GF-D8 (cell line): ENCODE data around the gene HOXA10.

ENCODE experiments used
- DNase-seq: peaks from one replicate; lab custom pipeline; 2025; lab: John Stamatoyannopoulos, UW

The HOXA10 gene

DNA sequence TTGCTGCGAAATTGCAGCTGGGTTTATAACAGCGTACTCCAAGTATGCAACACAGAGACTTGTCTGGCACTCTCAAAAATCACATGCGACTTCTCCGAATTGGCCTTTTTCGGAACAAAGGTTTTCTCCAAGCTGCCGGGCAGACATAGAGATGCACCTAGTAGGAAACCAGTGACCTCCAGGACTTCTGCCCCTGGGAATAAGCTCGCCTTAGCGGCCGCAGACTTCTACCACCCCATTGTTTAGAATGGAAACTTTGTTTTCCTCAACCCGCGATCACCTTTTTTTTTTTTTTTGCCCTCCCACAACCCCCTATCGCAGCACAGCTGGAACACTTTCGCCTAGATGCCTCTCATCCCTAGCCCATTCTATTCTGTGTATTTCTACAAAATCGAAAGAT is 4.9 kb upstream of the HOXA10 start:
- DNase-seq, result no peak

DNA sequence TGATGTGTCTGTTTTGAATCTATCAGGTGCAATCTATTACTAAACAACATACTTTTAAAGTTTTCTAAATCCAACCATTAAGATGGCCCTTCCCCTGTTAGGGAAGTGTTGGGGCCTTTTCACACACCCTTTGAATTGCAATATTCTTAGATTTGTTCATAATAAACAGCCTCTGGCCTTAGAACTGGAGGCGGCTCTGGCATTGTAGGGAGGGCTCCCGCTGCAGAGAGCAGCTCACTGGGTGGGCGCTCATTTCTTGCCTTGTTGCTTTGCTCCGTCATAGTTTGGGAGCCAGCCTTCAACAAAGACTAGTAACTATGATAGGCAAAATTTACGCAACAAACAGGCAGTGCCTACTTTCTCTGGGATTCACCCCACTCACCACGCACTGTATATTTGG is 4.2 kb upstream of the HOXA10 start:
- DNase-seq, result no peak

DNA sequence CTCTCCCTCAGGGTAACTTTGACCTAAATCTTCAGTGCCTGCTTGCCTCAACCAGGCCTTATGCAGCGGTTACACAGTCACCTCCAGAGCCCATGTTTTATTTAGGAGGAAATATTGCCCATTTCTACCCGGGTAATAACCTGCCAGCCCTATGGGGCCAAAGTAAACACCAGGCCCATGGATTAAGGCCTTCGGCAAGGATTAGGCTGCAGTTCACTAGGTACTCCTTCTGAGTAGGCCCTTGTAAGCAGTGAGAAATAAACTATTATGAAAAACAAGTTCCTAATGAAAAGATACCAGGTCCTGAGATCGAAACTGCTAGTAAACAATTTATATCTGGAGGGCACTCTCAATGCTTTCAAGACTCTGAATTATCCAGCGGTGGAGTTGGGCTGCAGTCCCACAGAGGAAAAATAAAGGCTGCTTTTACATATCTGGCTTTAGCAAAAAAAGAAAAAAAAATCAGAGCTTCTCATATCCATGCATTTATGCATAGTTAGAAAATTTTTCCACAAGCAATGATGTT is 3.7 kb upstream of the HOXA10 start:
- DNase-seq, result no peak

DNA sequence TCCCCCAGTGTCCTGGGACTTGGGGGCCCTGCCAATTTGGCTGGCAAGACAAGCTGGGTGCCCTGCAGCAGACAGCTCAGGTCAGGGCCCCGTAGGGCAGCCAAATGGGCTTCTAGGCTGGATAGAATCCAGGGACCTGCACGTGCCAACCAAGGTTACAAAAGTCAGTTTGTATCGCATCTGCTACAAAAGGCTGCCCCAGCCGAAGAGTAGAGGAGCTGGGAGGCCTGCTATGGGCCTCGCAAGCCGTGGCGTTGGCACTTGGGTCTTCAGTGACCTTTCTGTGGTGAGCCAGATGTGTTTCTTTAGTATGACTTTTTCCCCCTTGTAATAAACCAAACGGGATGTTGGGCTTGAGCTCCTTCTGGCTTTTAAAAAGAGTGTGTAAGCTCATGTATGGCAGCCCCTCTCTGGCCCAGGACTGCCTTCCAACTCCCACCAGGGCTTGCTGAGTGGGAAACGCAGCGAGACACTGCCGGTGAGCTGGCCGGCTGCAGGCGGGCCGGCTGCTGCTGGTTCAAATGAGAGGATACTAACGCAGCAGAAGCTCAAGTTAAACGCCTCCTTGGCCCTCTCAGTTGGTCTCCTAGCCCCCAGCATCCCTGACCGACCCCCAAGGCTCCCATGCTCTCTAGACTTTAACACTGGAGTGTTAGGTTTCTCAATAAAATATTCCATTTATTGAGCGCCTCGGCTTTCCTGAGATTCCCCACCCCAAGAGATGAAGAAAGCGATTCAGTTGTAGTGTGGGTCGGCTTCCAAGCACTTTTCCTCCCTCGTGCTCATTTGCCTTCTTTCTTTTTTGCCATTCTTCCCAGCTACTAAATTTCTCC is 3.1 kb upstream of the HOXA10 start:
- DNase-seq, result no peak

DNA sequence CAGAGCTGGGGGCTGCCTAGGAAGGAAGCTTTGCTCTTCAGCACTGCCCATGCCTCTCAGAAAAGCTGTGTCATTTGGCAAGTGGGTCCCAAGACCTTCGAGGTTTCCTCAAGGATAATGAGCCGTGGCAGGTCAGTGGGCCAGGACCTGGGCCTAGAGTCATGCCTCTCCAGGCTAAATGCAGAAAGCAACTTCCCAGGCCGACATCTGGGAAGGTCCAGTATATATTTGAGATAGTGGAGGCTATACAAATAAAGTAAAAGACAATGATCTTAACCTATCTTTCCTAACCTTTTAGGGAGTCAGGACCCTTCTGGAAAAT is 2.4 kb upstream of the HOXA10 start:
- no peak for DNase-seq

DNA sequence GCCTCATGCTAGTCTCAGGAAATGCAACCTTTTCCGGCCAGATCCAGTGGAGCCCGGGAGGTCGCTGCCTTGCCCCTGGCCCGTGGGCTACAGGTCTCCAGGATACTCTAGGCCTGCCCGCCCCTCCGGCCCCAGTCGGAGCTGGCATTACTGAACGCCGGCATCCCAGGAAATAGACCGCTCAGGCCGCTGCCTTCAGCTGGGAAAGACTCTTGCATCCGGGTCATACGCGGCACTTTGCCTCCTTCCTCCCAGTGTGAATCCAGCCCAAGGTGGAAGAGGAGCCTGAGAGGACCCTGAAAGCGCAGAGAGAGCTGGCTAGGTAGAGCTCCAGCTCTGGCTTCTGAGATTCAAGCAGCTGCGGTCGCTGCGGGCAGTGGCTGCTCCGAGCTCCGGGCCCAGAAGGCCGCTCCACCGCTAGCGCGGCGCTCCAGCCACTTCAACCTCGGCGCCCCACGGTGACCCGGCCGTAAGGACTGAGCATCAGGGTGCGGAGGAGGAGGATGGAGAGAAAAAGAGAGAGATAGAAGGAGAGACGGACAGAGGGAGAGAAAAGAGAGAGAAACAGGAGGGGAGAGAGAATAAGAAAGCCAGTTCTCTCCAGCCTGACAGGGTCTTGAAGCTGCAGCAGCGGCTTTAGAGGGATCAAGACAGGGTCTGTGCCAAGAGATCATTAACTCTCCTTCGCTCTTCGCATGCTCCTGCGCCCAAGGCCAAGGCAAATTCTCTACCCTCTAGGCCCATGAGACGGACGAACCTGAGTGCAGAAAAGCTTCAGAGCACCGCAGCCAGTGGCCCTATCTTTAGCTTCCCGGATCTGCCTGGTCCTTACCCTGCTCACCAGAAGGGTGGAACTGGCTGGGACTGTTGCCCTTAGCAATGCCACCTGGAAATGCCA is 1.8 kb upstream of the HOXA10 start:
- no peak for DNase-seq

DNA sequence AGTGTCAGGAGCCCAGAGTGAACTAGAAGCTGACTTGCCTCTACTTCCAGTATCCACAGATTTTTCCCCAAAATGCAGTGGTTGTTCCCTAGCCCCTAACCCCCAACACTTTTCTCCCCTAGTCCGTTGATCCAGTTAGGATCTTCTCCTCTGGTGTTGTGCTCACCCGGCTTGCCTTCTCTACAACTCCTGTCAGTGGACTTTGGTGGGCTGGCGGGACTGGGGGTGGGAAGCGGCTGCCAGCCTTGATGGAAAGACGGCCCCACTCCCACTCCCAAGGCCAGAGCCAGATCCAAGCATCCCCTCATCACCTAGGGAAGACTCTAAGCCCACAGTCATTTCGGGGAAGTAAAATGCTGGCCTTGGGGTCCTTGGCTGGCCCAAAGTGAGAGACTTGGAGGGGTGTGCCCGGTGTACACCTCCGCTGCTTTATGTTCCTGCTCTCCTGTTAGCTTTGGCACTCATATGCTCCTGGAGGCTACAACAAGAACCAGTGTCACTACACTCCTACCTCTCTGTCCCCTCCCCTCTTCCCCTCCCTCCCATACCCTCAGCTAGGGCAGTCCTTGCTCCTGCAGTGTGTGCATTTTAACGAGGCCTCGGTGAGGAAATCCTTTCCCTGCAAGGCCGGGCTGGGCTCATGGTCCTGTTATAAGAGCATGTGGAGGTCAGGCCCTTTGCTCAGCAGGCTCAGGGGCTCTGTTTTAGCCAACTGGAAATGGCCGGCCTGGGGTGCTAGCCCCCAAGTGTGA is 930 bp upstream of the HOXA10 start:
- DNase-seq, result peak; percentile 84

DNA sequence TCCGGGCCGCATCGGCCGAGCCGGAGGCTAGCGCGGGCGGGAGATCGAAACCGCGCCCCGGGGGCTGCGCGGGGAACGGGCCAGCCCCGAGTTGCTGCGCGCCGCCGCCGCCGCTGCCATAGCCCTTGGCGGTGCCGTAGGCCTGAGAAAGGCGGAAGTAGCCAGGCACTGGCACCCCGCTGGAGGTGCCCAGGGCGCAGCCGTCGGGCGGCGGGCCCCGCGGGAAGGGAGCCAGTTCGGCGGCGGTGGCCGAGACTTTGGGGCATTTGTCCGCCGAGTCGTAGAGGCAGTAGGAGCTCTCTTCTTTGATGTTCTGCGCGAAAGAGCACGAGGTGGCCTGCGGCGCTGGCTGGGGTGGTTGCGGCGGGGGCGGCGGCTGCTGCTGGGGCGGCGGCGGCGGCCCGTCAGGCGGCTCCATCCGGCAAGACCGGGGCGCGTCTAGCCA is 587 bp downstream of the HOXA10 start:
- no peak for DNase-seq

DNA sequence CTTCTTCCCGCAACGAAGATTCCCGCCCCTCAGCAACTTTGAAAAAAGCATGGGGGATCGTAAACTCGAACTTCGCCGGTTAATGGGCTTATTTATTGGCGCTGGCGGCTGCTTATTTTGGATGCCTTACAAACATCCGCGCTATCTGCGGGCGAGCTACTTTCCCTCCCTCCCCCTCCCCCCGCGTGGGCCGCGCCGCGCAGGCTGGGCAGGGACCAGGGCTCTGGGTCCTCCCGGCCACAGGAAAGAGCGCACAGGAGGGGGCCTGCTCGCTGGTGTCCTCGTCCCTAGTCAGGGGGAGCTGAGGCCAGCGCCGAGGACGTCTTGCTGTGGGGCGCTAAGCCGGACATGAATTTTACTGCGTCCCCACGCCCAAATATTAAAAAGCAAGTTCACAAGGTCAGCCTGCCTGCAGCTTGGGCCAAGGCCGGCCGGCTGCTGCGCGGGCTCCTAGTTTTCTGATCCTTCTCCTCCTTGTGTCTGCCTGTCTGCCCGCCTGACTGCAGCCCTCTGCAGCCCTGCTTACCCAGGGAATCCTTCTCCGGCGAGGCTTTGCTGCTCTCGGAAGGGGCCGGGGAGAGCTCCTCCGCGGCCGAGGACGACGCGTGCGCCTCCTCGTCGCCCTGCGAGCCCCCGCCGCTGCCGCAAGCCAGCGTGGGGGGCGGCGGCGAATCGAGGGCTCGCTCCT is 1.2 kb downstream of the HOXA10 start:
- DNase-seq, result no peak

DNA sequence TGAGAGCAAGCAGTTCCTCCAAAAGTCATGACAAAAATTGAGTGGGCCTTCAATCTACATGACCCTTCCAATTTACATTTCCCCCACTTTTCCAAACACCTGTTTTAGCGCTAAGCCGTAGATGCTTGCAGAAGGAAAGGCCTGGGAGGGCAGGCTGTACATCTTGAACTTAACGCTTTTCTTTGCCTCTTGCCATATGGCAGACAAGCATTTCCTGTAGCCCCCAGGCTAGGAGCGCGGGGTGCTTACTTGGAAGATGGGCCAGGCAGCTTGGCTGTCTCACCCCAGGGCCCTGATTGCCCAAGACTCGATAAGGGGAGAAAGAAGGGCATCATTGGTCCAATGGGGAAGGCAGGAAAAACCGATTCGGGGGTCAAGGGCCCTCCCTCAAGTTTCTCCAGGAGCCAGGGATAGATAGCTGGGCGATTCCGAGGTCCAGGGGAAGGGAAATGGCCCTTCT is 1.8 kb downstream of the HOXA10 start:
- no peak for DNase-seq

DNA sequence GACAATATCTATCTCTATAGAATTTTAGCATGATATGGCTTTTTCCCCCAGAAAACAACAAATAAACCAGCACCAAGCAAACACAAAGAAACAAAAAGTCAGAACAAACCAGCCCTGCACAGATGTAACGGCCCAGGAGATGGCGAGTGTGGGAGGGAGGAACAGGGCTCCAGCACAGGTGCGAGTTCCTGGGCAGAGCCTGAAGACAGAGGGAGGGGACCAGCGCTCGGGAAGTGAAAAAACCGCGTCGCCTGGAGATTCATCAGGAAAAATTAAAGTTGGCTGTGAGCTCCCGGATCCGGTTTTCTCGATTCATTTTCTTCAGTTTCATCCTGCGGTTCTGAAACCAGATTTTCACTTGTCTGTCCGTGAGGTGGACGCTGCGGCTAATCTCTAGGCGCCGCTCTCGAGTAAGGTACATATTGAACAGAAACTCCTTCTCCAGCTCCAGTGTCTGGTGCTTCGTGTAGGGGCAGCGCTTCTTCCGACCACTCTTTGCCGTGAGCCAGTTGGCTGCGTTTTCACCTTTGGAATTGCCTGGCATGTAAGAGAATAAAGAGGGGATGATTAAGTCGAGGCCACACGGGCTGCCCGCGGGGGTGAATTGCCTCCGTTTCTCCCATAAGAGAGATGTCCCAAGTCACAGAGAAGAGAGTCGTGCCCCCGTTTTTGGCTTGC is 2.3 kb downstream of the HOXA10 start:
- no peak for DNase-seq

DNA sequence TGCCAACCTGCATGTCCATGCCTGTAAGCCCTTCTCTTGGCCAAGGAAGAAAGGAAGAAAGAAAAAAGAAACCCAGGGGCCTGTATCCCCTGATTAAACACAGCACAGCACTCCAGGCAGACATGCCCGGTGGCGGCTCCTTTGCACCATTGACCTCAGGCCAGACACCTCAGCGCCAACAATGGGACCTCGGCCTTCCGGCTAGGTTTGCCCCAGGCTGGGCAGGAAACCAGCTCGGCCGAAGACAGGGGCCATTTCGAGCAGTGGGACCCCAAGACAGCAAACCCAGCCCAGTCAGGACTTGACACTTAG is 2.8 kb downstream of the HOXA10 start:
- DNase-seq, result no peak

DNA sequence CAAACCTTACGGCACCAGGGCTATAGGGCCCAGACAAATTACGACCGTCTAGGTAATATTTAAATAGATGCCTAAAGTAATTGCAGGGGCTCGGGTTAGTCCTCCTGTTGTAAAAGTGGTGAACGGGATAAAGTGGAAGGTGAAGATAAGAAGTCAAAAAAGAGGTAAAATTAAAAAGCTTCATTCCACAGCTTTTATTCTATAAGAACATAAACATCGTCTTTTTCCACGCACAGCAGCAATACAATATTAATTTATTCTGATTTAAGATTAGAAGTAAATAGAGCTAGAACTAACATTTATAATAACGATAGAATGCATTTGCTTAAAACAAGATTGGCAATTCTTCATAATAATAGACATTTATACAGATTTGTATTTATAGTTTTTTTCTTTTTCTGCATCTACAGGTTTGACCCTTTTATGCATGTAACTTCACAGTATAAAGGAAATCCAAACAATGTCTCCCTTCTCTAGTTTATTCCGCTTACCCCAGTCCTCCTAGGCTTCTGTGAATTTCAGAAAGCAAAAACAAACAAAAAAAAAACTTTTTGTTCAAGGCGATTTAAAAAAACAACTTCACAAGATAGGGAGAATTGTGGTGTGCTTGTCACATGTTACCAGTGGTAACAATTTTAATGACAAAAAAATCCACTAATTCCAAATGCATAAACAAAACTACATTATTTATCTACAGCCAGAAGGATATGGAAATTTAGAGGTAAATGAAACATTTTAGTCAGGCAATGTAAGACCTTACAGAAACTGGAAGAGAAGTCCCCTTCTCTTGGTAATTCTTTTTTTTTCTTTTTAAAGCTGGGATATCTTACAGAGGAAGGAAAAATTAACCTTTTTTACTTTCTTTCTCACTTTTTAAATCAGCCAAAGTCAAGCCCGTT is 3.4 kb downstream of the HOXA10 start:
- DNase-seq, result no peak

DNA sequence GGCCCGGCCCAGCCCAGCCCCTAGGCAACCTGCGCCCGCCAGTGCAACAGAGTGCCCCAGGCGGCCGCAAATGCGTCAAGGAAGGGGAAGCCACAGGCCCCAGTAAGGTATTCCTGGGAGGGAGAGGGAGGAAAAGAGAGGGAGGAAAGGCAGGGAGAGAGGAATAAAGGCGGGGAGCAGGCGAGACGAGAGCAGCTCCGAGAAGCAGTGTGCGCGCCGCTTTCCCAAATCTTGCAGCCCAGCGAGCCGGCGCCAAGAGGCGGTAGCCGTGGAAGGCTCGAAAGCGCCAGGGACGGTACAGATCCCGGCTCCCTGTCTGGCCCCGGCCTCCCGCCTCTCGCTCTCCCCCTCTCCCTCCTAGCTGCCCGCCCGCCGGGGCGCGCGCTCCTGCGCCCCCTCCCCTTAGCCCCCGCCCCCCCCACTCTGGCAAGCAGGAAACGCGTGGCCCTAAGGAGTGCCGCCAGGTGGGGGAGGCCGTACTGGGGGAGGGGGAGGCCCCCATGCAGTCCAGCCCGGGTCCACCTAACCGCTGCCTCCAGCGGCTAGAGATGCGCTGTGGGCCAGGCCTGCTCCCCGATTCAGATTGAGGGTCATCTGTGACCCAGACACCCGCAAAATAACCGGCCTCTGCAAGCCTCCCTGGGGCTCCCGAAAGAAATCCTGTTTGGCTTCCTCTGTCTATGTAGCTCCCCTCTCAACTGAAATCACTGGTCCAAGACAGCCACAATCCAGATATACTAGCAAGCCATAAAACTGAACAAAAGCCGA is 4.3 kb downstream of the HOXA10 start:
- no peak for DNase-seq

DNA sequence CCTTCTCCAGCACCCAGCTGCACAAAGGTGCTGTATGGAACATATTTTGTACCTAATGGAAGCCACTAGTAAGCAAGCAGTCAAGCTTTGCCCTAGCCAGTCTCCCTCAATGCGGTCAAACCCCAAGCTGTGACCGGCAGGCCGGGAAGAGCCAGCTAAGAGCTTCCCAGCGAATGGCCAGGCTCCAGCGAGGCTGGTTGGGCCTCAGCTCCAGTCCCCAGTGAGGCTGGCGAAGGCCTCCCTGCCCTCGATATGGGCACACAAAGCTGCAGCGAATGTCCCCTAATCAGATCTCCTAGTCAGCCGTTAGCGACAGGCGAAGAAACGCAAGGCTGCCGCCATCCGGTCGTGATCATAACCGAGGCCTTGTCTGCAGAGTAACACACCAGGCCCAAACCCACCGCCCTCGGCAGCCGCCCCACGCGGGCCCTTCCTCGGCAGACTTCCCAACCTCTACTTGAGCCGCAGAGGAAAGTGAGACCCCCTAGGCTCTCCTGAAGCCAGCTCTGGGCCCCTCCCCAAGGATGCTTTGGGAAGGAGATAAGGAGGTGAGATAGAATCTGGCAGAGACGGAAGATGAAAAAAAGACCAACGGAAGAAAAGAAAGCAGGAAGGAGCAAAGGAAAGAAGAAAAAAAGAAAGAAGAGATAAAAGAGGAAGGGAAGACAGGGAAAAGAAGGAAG is 5.7 kb downstream of the HOXA10 start:
- peak; percentile 85 for DNase-seq

DNA sequence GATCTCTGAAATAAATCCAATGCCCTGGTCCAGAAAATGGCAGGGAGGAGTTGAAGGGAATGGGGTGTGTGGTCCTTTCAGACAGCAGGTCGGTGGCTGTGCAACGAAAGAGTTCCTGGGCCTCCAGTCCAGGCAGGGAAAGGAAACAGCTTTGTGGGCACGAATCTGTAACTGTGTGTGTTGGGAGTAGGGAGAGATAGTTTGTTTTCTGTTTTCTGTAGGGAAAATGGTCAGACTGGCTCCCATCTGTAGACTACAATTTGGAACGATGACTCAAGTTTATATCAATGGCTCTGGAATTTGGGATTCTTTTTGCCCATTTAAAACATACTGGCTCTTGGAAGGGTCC is 6.2 kb downstream of the HOXA10 start:
- DNase-seq, result no peak

DNA sequence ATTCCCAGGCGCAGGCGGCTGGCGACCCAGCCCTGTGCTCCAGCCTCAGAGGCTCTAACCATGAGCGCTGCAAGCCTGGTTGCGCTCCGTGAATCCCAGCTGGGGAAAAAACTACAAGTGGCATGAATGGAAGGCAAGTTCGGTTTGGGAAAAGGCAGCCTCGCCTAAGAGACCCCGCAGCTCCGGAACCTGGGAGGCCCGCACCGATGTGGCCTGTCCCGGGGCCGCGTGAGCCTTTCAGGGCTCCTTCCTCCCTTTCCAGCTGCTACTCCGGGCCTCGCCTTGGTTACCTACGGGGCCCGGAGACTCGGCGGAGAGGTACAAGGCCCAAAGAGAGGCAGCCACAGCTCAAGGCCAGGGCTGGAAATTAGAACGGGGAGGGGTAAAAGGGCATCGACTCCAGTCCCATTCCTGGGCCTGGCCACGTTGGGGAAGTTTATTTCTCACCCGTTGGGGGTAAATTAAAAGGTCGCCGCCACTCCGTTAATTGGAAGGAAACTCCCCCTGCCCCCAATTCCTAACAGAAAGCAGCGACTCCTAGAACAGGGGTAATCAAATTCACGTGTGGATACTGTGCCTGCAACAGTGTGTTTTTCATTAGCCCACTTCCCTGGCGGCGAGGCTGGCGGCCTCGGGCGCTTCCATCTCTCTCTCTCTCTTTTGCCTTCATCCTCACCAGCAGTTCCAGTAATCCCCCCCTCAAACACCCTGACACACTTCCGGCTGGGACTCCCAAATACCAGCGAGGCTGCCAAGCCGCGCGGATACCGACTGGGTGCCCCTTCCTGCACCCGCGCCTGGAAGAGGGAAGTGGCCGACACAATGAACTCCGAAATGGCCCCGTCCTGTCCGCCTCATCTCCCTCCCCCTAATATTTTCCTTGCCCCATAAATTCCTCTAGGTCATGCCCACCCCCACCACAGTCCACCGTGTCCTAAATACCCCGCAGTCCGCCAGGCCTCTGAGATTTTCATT is 7.3 kb downstream of the HOXA10 start:
- DNase-seq, result peak; percentile 90
